SK-N-MC (cell line): ENCODE data around the gene SLC7A10.

Source experiments
- EZH2 ChIP-seq: fragments of 200-600 bp; sonication (generic); IDR thresholded peaks from one replicate; pipeline ENCODE4 v1.6.1; 2017; ENCODE audit warnings: antibody characterized with exemption
- POLR2AphosphoS5 ChIP-seq: IDR thresholded peaks from 2 replicates; pipeline ENCODE4 v1.6.1; 2012; ENCODE audit warnings: mild to moderate bottlenecking, low read depth, low read length, borderline replicate concordance

DNA sequence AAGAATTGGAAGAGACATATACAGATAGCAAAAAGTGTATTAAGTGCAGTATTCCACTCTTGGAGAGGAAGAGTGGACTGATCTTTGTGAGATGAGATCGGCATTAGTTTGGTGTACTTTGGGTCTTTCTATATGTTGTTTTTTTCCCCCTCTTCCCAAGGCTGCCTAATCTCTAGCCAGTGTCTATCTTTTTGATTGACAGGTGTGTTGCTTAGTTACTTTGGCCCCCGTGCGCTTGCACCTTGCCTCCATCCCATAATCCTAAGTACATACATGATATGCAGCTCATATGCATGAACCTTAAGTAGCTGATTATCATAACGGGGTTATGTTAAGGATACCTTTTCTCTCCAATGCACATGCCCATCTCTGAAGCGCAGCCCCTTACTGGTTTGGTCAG, 4.3 kb upstream of the SLC7A10 start:
- TF ChIP-seq POLR2AphosphoS5 (no peak), EZH2 (no peak)
